ENCODE results near the gene TMEM126A. TPM values are rescaled to one million over a fixed set of nuclear protein-coding genes. Genes with fewer than 3 reads are reported as not detected.

TMEM126A gene
- total RNA-seq, 1 experiment from 2014 or later = 50.9 TPM

DNA sequence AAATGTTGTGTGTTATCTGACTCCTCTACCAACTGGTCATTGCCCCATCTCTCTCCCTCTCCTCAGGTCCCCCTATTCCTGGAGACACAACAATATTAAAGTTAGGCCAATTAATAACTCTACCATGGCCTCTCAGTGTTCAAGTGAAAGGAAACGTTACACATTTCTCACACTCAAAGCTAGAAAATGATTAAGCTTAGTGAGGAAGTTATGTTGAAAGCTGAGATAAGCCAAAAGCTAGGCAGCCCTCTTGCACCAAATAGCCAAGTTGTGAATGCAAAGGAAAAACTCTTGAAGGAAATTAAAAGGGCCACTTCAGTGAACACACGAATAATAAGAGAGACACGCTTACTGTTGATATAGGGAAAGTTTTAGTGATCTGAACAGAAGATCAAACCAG, 27.5 kb upstream of the TMEM126A start:
- CTCF ChIA-PET = no interaction called here
- no peak overlapping the region for H3K27ac ChIP-seq (ENCODE audit: low read length)
- BruUV-seq (replicated peaks) = no TSS peak
- ATAC-seq (no peak), DNase-seq (ENCODE audit: low read depth, low spot score) (no peak)
- POLR2A ChIA-PET = interaction anchor here (0.6 kb wide), 1 partner anchor 87 kb away, joined by 5 read pairs; no protein-coding TSS in a partner anchor
- no peaks in the 10 kb centered on the region for H3K36me3 ChIP-seq (ENCODE audit: control insufficient read depth, insufficient read depth, low read length)
- TF ChIP-seq, protein P1, sequence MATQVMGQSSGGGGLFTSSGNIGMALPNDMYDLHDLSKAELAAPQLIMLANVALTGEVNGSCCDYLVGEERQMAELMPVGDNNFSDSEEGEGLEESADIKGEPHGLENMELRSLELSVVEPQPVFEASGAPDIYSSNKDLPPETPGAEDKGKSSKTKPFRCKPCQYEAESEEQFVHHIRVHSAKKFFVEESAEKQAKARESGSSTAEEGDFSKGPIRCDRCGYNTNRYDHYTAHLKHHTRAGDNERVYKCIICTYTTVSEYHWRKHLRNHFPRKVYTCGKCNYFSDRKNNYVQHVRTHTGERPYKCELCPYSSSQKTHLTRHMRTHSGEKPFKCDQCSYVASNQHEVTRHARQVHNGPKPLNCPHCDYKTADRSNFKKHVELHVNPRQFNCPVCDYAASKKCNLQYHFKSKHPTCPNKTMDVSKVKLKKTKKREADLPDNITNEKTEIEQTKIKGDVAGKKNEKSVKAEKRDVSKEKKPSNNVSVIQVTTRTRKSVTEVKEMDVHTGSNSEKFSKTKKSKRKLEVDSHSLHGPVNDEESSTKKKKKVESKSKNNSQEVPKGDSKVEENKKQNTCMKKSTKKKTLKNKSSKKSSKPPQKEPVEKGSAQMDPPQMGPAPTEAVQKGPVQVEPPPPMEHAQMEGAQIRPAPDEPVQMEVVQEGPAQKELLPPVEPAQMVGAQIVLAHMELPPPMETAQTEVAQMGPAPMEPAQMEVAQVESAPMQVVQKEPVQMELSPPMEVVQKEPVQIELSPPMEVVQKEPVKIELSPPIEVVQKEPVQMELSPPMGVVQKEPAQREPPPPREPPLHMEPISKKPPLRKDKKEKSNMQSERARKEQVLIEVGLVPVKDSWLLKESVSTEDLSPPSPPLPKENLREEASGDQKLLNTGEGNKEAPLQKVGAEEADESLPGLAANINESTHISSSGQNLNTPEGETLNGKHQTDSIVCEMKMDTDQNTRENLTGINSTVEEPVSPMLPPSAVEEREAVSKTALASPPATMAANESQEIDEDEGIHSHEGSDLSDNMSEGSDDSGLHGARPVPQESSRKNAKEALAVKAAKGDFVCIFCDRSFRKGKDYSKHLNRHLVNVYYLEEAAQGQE (IDR thresholded peaks at IDR 0.05; ENCODE audit: insufficient read depth in 1 of 2, low read depth in 2 of 2, low read length in 1 of 2) = no peak
- no peak for TF ChIP-seq TCF7L2 (IDR thresholded peaks at IDR 0.05; ENCODE audit: low read depth, low read length)
- no peaks in the 10 kb centered on the region for H3K27me3 ChIP-seq (ENCODE audit: control insufficient read depth, insufficient read depth, low read length)
- intact Hi-C loops (cut with micrococcal nuclease; ENCODE audit: unreplicated experiment) (no loop called here), in situ Hi-C loops (cut with HindIII; ENCODE audit: low pct_unique_long_range_greater_than_20kb, low sequenced_read_pairs) (no loop called here)
- no peak overlapping the region for H3K4me3 ChIP-seq (ENCODE audit: low read depth in 2 of 2, low read length in 2 of 2)
- H3K9me3 ChIP-seq (ENCODE audit: control insufficient read depth, insufficient read depth, low read depth, low read length) = no peaks in the 10 kb centered on the region
- H3K4me1 ChIP-seq (ENCODE audit: control insufficient read depth, insufficient read depth, low read length) = peaks cover 4% of the 10 kb centered on the region; the same call in 1 of the 2 replicates

DNA sequence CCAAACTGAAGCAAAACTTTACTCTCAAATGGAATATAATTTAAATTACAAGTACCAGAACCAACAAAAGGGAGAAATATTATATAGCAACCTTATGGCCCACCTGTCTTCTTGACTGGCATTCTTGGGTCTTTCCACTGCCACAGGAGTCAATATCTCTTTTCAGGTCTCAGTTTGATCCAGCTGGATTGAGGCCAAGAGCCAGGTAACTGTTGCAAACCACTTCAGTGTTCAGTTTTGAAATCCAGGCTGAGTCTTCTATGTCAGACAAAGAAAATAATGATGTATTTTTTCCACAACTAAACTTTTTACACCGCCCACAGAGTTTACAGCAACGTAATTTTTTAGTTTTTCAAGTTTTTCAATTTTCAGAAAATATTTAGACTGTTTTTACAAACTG, 21.3 kb upstream of the TMEM126A start:
- ChIA-PET POLR2A (no interaction called here), CTCF (no interaction called here)
- H3K27ac ChIP-seq (ENCODE audit: low read length) = peak overlapping the region; percentile 96
- no peaks in the 10 kb centered on the region for H3K27me3 ChIP-seq (ENCODE audit: control insufficient read depth, insufficient read depth, low read length)
- H3K9me3 ChIP-seq (ENCODE audit: control insufficient read depth, insufficient read depth, low read depth, low read length) = no peaks in the 10 kb centered on the region
- in situ Hi-C loops (cut with HindIII; ENCODE audit: low pct_unique_long_range_greater_than_20kb, low sequenced_read_pairs) (no loop called here), intact Hi-C loops (cut with micrococcal nuclease; ENCODE audit: unreplicated experiment) (loop anchor here (5.0 kb wide), 2 partner anchors 36 to 51 kb away; no protein-coding TSS in a partner anchor)
- H3K4me3 ChIP-seq (ENCODE audit: low read depth in 2 of 2, low read length in 2 of 2) = peak overlapping the region in 1 of 2 experiments; percentile 88; a peak in 3 of 4 replicates
- H3K4me1 ChIP-seq (ENCODE audit: control insufficient read depth, insufficient read depth, low read length) = peaks cover 34% of the 10 kb centered on the region
- no peak for DNase-seq (ENCODE audit: low read depth, low spot score)
- H3K36me3 ChIP-seq (ENCODE audit: control insufficient read depth, insufficient read depth, low read length) = peaks cover under 1% of the 10 kb centered on the region
- TF ChIP-seq SIN3A (IDR thresholded peaks at IDR 0.05; ENCODE audit: borderline replicate concordance, insufficient read depth, low read depth, low read length) (no peak), POLR2AphosphoS5 (IDR thresholded peaks at IDR 0.05; ENCODE audit: low read depth, low read length) (no peak), TCF7L2 (IDR thresholded peaks at IDR 0.05; ENCODE audit: low read depth, low read length) (no peak)
- TF ChIP-seq, protein P1 (IDR thresholded peaks at IDR 0.05; ENCODE audit: insufficient read depth in 1 of 2, low read depth in 2 of 2, low read length in 1 of 2) = no peak
- TF ChIP-seq, protein P2, sequence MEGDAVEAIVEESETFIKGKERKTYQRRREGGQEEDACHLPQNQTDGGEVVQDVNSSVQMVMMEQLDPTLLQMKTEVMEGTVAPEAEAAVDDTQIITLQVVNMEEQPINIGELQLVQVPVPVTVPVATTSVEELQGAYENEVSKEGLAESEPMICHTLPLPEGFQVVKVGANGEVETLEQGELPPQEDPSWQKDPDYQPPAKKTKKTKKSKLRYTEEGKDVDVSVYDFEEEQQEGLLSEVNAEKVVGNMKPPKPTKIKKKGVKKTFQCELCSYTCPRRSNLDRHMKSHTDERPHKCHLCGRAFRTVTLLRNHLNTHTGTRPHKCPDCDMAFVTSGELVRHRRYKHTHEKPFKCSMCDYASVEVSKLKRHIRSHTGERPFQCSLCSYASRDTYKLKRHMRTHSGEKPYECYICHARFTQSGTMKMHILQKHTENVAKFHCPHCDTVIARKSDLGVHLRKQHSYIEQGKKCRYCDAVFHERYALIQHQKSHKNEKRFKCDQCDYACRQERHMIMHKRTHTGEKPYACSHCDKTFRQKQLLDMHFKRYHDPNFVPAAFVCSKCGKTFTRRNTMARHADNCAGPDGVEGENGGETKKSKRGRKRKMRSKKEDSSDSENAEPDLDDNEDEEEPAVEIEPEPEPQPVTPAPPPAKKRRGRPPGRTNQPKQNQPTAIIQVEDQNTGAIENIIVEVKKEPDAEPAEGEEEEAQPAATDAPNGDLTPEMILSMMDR (IDR thresholded peaks at IDR 0.05) = no peak
- ATAC-seq = no peak
- BruUV-seq (replicated peaks) = no TSS peak

All from Panc1 (cell line).